HCT116 (cell line): ENCODE results near the gene TRIM66. TPM values are rescaled to one million over a fixed set of nuclear protein-coding genes. Genes with fewer than 3 reads are reported as not detected.

Experiments used
- ATAC-seq: fragments of 200-7000 bp; cut with Tn5 transposase; 2 replicates; pipeline ENCODE4 v1.9.1; 2020; ENCODE audit warnings: mild to moderate bottlenecking, moderate library complexity
- BruUV-seq: library from RNA; stranded (reverse); fragments of 400-500 nt; replicated peaks from 2 replicates; lab custom pipeline; 2021; lab: Mats Ljungman, UMichigan
- CTCF ChIA-PET: fragments of 300-600 bp; sonication (Branson Sonifier 250); formaldehyde crosslinking; loops from one replicate; lab custom pipeline; 2021; ENCODE audit warnings: antibody characterized with exemption; lab: Charles Lee
- POLR2A ChIA-PET: fragments of 300-600, 350-600 bp; sonication (Branson Sonifier 250); formaldehyde crosslinking; loops from one replicate; lab custom pipeline; 2021; ENCODE audit warnings: antibody characterized with exemption; lab: Charles Lee
- RAD21 ChIA-PET, 2 experiments: fragments of 300-600 bp; sonication (Branson Sonifier 250); formaldehyde crosslinking; loops; one replicate each; lab custom pipeline; 2023; ENCODE audit warnings: low total read pairs in 2 of 2; ENCODE audit not compliant: uncharacterized antibody in 2 of 2, unreplicated experiment in 2 of 2, low non-redundant PET in 1 of 2; lab: Charles Lee
- DNase-seq: peaks from one replicate; pipeline ENCODE4 v3.0.0-alpha.2; 2010; ENCODE audit warnings: low read depth, low spot score
- H2AFZ ChIP-seq: fragments of 200-600 bp; shearing (Covaris generic), sonication (generic); 2 replicates; pipeline ENCODE4 v1.6.1; 2017; ENCODE audit warnings: low read depth, mixed run types, mixed read lengths, antibody characterized with exemption, low read length; ENCODE audit not compliant: poor library complexity, severe bottlenecking
- H3K27ac ChIP-seq: 2 replicates; pipeline ENCODE4 v1.5.1; 2012; ENCODE audit warnings: low read depth, low read length
- H3K27me3 ChIP-seq: fragments of 200-600 bp; sonication (generic); 2 replicates; pipeline ENCODE4 v1.6.1; 2016; ENCODE audit warnings: mixed run types, low read length, mixed read lengths; ENCODE audit not compliant: insufficient read depth
- H3K36me3 ChIP-seq, 2 experiments: fragments of 200-500 bp in 1 of 2; fragments of 200-600 bp in 1 of 2; sonication (Bioruptor generic) in 1 of 2; sonication (generic) in 1 of 2; 2 replicates each; pipeline versions ENCODE4 v1.5.1 to v1.6.1; 2014 to 2016; ENCODE audit warnings: low read length in 2 of 2, inconsistent platforms in 1 of 2, mixed read lengths in 1 of 2, mixed run types in 1 of 2; ENCODE audit not compliant: insufficient read depth in 2 of 2, control insufficient read depth in 1 of 2
- H3K4me1 ChIP-seq, 2 experiments: fragments of 200-600 bp in 1 of 2; sonication (generic) in 1 of 2; 2 replicates each; pipeline versions ENCODE4 v1.5.1 to v1.6.1; 2012 to 2017; ENCODE audit warnings: low read length in 2 of 2, inconsistent platforms in 1 of 2, mild to moderate bottlenecking in 1 of 2, mixed read lengths in 1 of 2, mixed run types in 1 of 2, moderate library complexity in 1 of 2; ENCODE audit not compliant: insufficient read depth in 2 of 2, control insufficient read depth in 1 of 2
- H3K4me2 ChIP-seq: fragments of 200-600 bp; sonication (generic); 2 replicates; pipeline ENCODE4 v1.6.1; 2017; ENCODE audit warnings: mixed run types, low read length, mixed read lengths
- H3K4me3 ChIP-seq, 2 experiments: fragments of 200-600 bp in 1 of 2; sonication (generic) in 1 of 2; replicated peaks in 1 of 2; 2 replicates each; pipeline ENCODE4 v1.5.1; 2011 to 2016; ENCODE audit warnings: low read length in 2 of 2, control low read depth in 1 of 2, low read depth in 1 of 2, mild to moderate bottlenecking in 1 of 2, mixed read lengths in 1 of 2, mixed run types in 1 of 2
- H3K79me2 ChIP-seq: fragments of 200-600 bp; sonication (generic); 2 replicates; pipeline ENCODE4 v1.6.1; 2017; ENCODE audit warnings: mild to moderate bottlenecking, mixed run types, low read length, moderate library complexity, mixed read lengths; ENCODE audit not compliant: insufficient read depth
- H3K9ac ChIP-seq: fragments of 200-600 bp; sonication (generic); 2 replicates; pipeline ENCODE4 v1.6.1; 2016; ENCODE audit warnings: low read length, mixed read lengths
- H3K9me2 ChIP-seq: fragments of 200-600 bp; sonication (generic), shearing (Covaris generic); 2 replicates; pipeline ENCODE4 v1.6.1; 2017; ENCODE audit warnings: mixed run types, mild to moderate bottlenecking, moderate library complexity; ENCODE audit not compliant: insufficient read depth
- H3K9me3 ChIP-seq, 2 experiments: fragments of 200-500 bp in 1 of 2; fragments of 200-600 bp in 1 of 2; sonication (Bioruptor generic) in 1 of 2; sonication (generic) in 1 of 2; 2 replicates each; pipeline ENCODE4 v1.6.1; 2014 to 2017; ENCODE audit warnings: low read length in 2 of 2, mixed read lengths in 2 of 2, inconsistent platforms in 1 of 2, low read depth in 1 of 2, mild to moderate bottlenecking in 1 of 2, mixed run types in 1 of 2, moderate library complexity in 1 of 2; ENCODE audit not compliant: control insufficient read depth in 1 of 2, insufficient read depth in 1 of 2
- H4K20me1 ChIP-seq: fragments of 200-600 bp; sonication (generic), shearing (Covaris generic); 2 replicates; pipeline ENCODE4 v1.6.1; 2017; ENCODE audit warnings: mixed run types, mild to moderate bottlenecking, moderate library complexity; ENCODE audit not compliant: insufficient read depth
- ATF3 ChIP-seq: IDR thresholded peaks from 2 replicates; pipeline ENCODE4 v1.6.1; 2012
- CEBPB ChIP-seq: IDR thresholded peaks from 2 replicates; pipeline ENCODE4 v1.6.1; 2012; ENCODE audit warnings: low read depth
- CTCF ChIP-seq, 3 experiments: fragments of 200-600 bp in 1 of 3; sonication (generic) in 1 of 3; IDR thresholded peaks in 2 of 3; conservative IDR thresholded peaks in 1 of 3; 2 replicates each; pipeline ENCODE4 v1.5.1; 2012 to 2017; ENCODE audit warnings: low read depth in 2 of 3, low read length in 2 of 3, antibody characterized with exemption in 1 of 3, borderline replicate concordance in 1 of 3, control low read depth in 1 of 3, mild to moderate bottlenecking in 1 of 3, mixed read lengths in 1 of 3, mixed run types in 1 of 3, moderate library complexity in 1 of 3; ENCODE audit not compliant: insufficient read depth in 1 of 3
- ELF1 ChIP-seq: IDR thresholded peaks from 2 replicates; pipeline ENCODE4 v1.6.1; 2012; ENCODE audit warnings: low read depth, borderline replicate concordance
- EZH2 ChIP-seq: fragments of 200-600 bp; sonication (generic); IDR thresholded peaks from 2 replicates; pipeline ENCODE4 v1.6.1; 2017; ENCODE audit warnings: antibody characterized with exemption, mixed run types
- FOSL1 ChIP-seq: IDR thresholded peaks from 2 replicates; pipeline ENCODE4 v1.6.1; 2012; ENCODE audit warnings: low read depth
- JUND ChIP-seq: IDR thresholded peaks from 2 replicates; pipeline ENCODE4 v1.6.1; 2012
- MAX ChIP-seq: IDR thresholded peaks from 2 replicates; pipeline ENCODE4 v1.6.1; 2012
- POLR2A ChIP-seq: IDR thresholded peaks from 2 replicates; pipeline ENCODE4 v1.7.0; 2011; ENCODE audit warnings: borderline replicate concordance; ENCODE audit not compliant: insufficient read depth, insufficient read length; ENCODE audit errors: extremely low read depth
- RAD21 ChIP-seq: IDR thresholded peaks from 2 replicates; pipeline ENCODE4 v1.6.1; 2012; ENCODE audit warnings: low read depth, mild to moderate bottlenecking
- REST ChIP-seq: IDR thresholded peaks from 2 replicates; pipeline ENCODE4 v1.6.1; 2012; ENCODE audit warnings: low read depth
- SIN3A ChIP-seq: IDR thresholded peaks from 2 replicates; pipeline ENCODE4 v1.6.1; 2012; ENCODE audit warnings: low read depth
- SP1 ChIP-seq: IDR thresholded peaks from 2 replicates; pipeline ENCODE4 v1.6.1; 2012; ENCODE audit warnings: low read depth
- TCF7L2 ChIP-seq: IDR thresholded peaks from 2 replicates; pipeline ENCODE4 v1.7.0; 2011; ENCODE audit warnings: borderline replicate concordance, inconsistent platforms; ENCODE audit not compliant: insufficient read depth, insufficient read length; ENCODE audit errors: extremely low read depth
- YY1 ChIP-seq: IDR thresholded peaks from 2 replicates; pipeline ENCODE4 v1.6.1; 2011; ENCODE audit warnings: low read length, low read depth, moderate library complexity, mild to moderate bottlenecking; ENCODE audit not compliant: insufficient replicate concordance; ENCODE audit errors: extremely low read depth
- ZFX ChIP-seq: fragments of 450-650 bp; IDR thresholded peaks from 2 replicates; pipeline ENCODE4 v1.6.1; 2017
- ZNF274 ChIP-seq: fragments of 200-500 bp; sonication (Bioruptor generic); IDR thresholded peaks from 2 replicates; pipeline ENCODE4 v1.6.1; 2014; ENCODE audit warnings: mild to moderate bottlenecking, low read depth, low read length, inconsistent platforms
- intact Hi-C: fragments of 100-400 bp; cut with micrococcal nuclease; formaldehyde crosslinking; loops from 2 replicates; pipeline ENCODE4 v1.10.0; 2022
- total RNA-seq: library from RNA; stranded (reverse); gene quantifications from one replicate; pipeline ENCODE4 v1.2.1, GENCODE V29; 2021; ENCODE audit not compliant: unreplicated experiment

The TRIM66 gene
- total RNA-seq, 1 experiment from 2014 or later: 24.8 TPM

- no TSS peak for BruUV-seq
- Histone ChIP-seq H3K9ac (no peak overlapping the region), H3K4me3 (no peak overlapping the region), H3K9me3 (no peaks in the 10 kb centered on the region), H3K9me2 (no peaks in the 10 kb centered on the region), H2AFZ (no peak overlapping the region), H3K79me2 (no peaks in the 10 kb centered on the region), H4K20me1 (no peaks in the 10 kb centered on the region), H3K36me3 (no peaks in the 10 kb centered on the region), H3K4me1 (peaks cover 2 to 16% of the 10 kb centered on the region in 2 experiments; a peak in 2 of 4 replicates), H3K4me2 (no peak overlapping the region), H3K27ac (no peak overlapping the region), H3K27me3 (no peaks in the 10 kb centered on the region)
- no peak for TF ChIP-seq ZFX
- TF ChIP-seq ELF1: no peak
- no peak for TF ChIP-seq ZNF274
- TF ChIP-seq FOSL1: no peak
- TF ChIP-seq YY1: no peak
- TF ChIP-seq CTCF (IDR thresholded peaks at IDR 0.05 in 2 of 3, conservative IDR thresholded peaks at IDR 0.05 in 1 of 3; ENCODE audit: borderline replicate concordance in 1 of 3, insufficient read depth in 1 of 3, low read depth in 2 of 3, low read length in 2 of 3): no peak
- TF ChIP-seq EZH2: no peak
- no peak for TF ChIP-seq TCF7L2
- no peak for TF ChIP-seq POLR2A
- no peak for TF ChIP-seq MAX
- TF ChIP-seq SIN3A: no peak
- no peak for TF ChIP-seq JUND
- no peak for TF ChIP-seq SP1
- TF ChIP-seq REST: no peak
- TF ChIP-seq RAD21: no peak
- no peak for TF ChIP-seq ATF3
- no peak for TF ChIP-seq CEBPB
- intact Hi-C loops: no loop called here
- DNase-seq (no peak), ATAC-seq (no peak)
- RAD21 ChIA-PET: no interaction called here
- CTCF ChIA-PET: no interaction called here
- POLR2A ChIA-PET: interaction anchor here (0.6 kb wide), 1 partner anchor 10 kb away, joined by 4 read pairs; no protein-coding TSS in a partner anchor
Measured at GRCh38 chr11:8605971-8606563, 76.4 kb downstream of the TRIM66 start.
